Body of pancreas (tissue), 4 donors: ENCODE data around the gene SLC6A7. TPM values are rescaled to one million over a fixed set of nuclear protein-coding genes. Genes with fewer than 3 reads are reported as not detected.
A peak's percentile ranks its signal among the peaks of the same experiment; 100 is the strongest.

Experiments
- ATAC-seq: fragments of 150-250 bp; one replicate; pipeline ENCODE4 v1.9.1; 2016
- DNase-seq, 4 donors: peaks; one replicate each; pipeline ENCODE4 v3.0.0-alpha.2; 2019
- H3K27ac ChIP-seq, 4 donors: fragments of 200-600 bp; sonication (generic); 1 replicate in 3 of 4; 2 replicates in 1 of 4; pipeline versions ENCODE4 v1.5.1 to v1.6.1; 2016 to 2019; ENCODE audit warnings: mild to moderate bottlenecking in 1 of 4, mixed read lengths in 1 of 4, moderate library complexity in 1 of 4
- H3K27me3 ChIP-seq, 2 donors: fragments of 200-600 bp; sonication (generic); one replicate each; pipeline ENCODE4 v1.6.0; 2016; ENCODE audit warnings: mild to moderate bottlenecking in 1 of 2
- H3K36me3 ChIP-seq, 2 donors: fragments of 200-600 bp; sonication (generic); replicated peaks in 1 of 2; 2 replicates each; pipeline ENCODE4 v1.5.1; 2016; ENCODE audit warnings: low read depth in 2 of 2; ENCODE audit not compliant: insufficient read depth in 1 of 2
- H3K4me1 ChIP-seq: fragments of 200-600 bp; sonication (generic); one replicate; pipeline ENCODE4 v1.6.0; 2016
- H3K4me3 ChIP-seq, 2 donors: fragments of 200-600 bp; sonication (generic); 1 replicate in 1 of 2; 2 replicates in 1 of 2; pipeline ENCODE4 v1.5.1; 2016 to 2019
- H3K9me3 ChIP-seq, 3 donors: fragments of 200-600 bp; sonication (generic); 1 replicate in 2 of 3; 2 replicates in 1 of 3; pipeline ENCODE4 v1.5.1; 2016
- CTCF ChIP-seq, 7 experiments: fragments of 450-650 bp in 4 of 7; fragments of 200-600 bp in 3 of 7; sonication (generic) in 3 of 7; IDR thresholded peaks; one replicate each; pipeline ENCODE4 v1.5.1; 2016 to 2019; ENCODE audit warnings: antibody characterized with exemption in 7 of 7
- POLR2A ChIP-seq, 3 donors: fragments of 450-650 bp; IDR thresholded peaks; one replicate each; pipeline ENCODE4 v1.6.1; 2016; ENCODE audit warnings: antibody characterized with exemption in 3 of 3, mild to moderate bottlenecking in 2 of 3
- WGBS, 2 donors: methylation state at CpG; one replicate each; pipeline ENCODE4 v1.1.5; 2017; 5-methylcytosine and 5-hydroxymethylcytosine counted together
- intact Hi-C: fragments of 100-400 bp; cut with DNase I; formaldehyde crosslinking; loops from one replicate; pipeline ENCODE4 v1.15.1; 2023
- total RNA-seq, 2 donors: library from RNA; depleted of rRNA; stranded (reverse); fragments of >200 nt; gene quantifications; one replicate each; pipeline ENCODE4 v1.1.0, GENCODE V29; 2016

The SLC6A7 gene
- total RNA-seq, 2 donors from 2014 or later: not detected

- no peak overlapping the region for H3K27ac ChIP-seq
- H3K36me3 ChIP-seq: no peaks in the 10 kb centered on the region
- no peak overlapping the region for H3K4me3 ChIP-seq
- TF ChIP-seq POLR2A (IDR thresholded peaks at IDR 0.05) (no peak), CTCF (IDR thresholded peaks at IDR 0.05) (no peak)
- WGBS, 2 donors: 83 to 86% methylated on average over 6 of the region's 6 CpGs
- intact Hi-C loops: no loop called here
- ATAC-seq (no peak), DNase-seq (no peak)
- H3K4me1 ChIP-seq: no peaks in the 10 kb centered on the region
- H3K9me3 ChIP-seq: no peaks in the 10 kb centered on the region
- no peaks in the 10 kb centered on the region for H3K27me3 ChIP-seq
These were observed 16.4 kb downstream of the SLC6A7 start for GRCh38 chr5:150206098-150206778.

GRCh38 chr5:150206779-150207115, 16.9 kb downstream of the SLC6A7 start:
- Histone ChIP-seq H3K36me3 (no peaks in the 10 kb centered on the region), H3K27ac (no peak overlapping the region), H3K4me3 (no peak overlapping the region), H3K27me3 (no peaks in the 10 kb centered on the region), H3K4me1 (no peaks in the 10 kb centered on the region), H3K9me3 (no peaks in the 10 kb centered on the region)
- DNase-seq (no peak), ATAC-seq (no peak)
- TF ChIP-seq POLR2A (IDR thresholded peaks at IDR 0.05) (no peak), CTCF (IDR thresholded peaks at IDR 0.05) (no peak)
- intact Hi-C loops: no loop called here
- 81 to 88% methylated on average over 5 to 6 of the region's 6 CpGs for WGBS, 2 donors

- TF ChIP-seq CTCF (IDR thresholded peaks at IDR 0.05): no peak
- no peak for TF ChIP-seq POLR2A (IDR thresholded peaks at IDR 0.05)
- no peaks in the 10 kb centered on the region for H3K27me3 ChIP-seq
- no peak for DNase-seq
- no peak overlapping the region for H3K27ac ChIP-seq
- 70 to 83% methylated on average over 12 to 19 of the region's 19 CpGs for WGBS, 2 donors
- ATAC-seq: no peak
- H3K36me3 ChIP-seq: no peaks in the 10 kb centered on the region
- intact Hi-C loops: no loop called here
- H3K4me3 ChIP-seq: no peak overlapping the region
- H3K9me3 ChIP-seq: no peaks in the 10 kb centered on the region
- no peaks in the 10 kb centered on the region for H3K4me1 ChIP-seq
These were observed 18.6 kb downstream of the SLC6A7 start for GRCh38 chr5:150208187-150209098.

- no peaks in the 10 kb centered on the region for H3K36me3 ChIP-seq
- WGBS, 2 donors: 54 to 88% methylated on average over 10 to 21 of the region's 21 CpGs
- intact Hi-C loops: no loop called here
- H3K27me3 ChIP-seq: no peaks in the 10 kb centered on the region
- H3K9me3 ChIP-seq: no peaks in the 10 kb centered on the region
- TF ChIP-seq CTCF (IDR thresholded peaks at IDR 0.05) (no peak), POLR2A (IDR thresholded peaks at IDR 0.05) (peak in 1 of 3 donors; percentile 17)
- H3K4me3 ChIP-seq: no peak overlapping the region
- ATAC-seq (peak; percentile 68), DNase-seq (peak in 3 of 4 donors; percentile 35 to 55 (median 39))
- H3K4me1 ChIP-seq: no peaks in the 10 kb centered on the region
- H3K27ac ChIP-seq: no peak overlapping the region
These were observed 19.3 kb downstream of the SLC6A7 start for GRCh38 chr5:150209099-150209635.
